Measurements from ENCODE around the gene OR7G2.

Gene OR7G2

DNA sequence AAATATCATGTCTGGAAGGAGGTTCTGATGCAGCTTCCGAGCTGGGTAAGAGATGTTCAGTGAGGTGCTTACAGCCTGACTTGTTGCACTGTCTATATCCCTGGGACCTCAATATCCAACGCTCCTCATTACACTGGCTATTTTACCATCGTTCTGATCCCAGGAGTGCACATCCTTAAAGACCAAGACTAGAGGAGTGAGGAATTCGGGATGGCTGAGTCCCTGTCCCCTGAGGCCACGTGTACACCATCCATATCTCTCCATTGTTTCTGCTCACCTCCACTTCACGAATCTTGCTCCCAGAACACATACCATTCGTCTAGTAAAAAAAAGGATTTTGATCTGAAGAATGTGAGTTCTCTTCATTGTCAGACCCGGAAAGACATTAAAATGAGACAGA is at the start of gene OR7G2:
TSS of gene OR7G2 (minus strand) at position 101 of the 400 bp plus-strand sequence. CDS start 4,232 bp downstream, outside the sequence.
- ATAC-seq, result no peak

DNA sequence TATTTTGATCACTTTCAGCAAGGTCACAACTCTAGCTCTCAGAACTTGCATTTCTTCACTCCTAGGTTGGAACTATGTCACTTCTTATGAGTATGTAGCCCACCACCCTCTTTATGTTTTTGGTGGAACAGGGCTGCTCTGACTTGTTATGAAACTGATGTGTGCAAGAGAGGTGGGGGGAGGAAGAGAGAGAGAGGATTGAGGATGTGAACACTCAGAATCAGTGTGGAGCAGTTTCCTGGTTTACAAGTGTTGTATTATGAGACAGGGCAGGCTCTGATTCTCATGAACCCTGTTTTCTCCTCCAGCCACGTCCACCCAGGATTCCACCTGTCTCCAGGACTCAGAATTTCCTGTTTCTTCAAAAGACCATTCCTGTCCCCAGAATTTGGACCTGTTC is 49.0 kb upstream of the OR7G2 start:
- no peak for ATAC-seq

DNA sequence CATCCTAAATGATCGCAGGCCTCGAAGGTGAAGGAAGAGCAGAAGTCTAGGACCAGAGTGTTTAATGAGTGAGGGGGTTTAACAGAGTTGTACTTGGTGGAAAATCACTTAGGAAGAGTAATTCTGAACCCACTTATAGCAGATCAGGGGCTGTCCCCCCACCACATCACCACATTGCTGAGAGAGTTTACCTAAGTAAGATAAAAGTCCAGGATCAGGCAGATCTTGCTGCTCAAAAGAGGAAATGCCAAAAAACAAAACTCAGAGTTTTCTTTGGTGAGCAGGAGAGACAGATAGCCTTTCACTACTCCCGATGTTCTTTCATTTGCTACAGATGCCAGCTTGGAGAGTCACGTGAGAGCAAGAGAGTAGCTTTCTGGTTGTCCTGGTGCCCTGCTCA is 48.3 kb upstream of the OR7G2 start:
- ATAC-seq, result no peak

DNA sequence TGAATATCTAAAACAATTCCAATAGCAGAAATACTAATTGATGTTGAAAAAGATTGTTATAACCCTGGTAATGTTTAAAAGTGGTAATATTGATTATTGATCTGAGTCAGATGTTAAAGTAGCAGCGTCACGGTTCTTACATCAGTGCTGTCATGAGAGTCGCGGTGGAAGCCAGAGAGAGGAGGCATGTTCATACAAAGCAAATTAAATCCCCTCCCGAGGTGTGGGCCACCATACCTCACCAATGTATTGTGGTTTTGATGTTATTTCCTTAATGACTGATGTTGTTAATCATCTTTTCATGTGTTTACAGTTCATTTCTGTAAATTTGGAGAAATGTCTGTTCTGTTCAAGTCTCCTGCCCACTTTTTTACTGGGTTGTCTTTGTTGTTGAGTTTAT is 44.1 kb upstream of the OR7G2 start:
- peak in 1 of 2 donors; percentile 25 for ATAC-seq

DNA sequence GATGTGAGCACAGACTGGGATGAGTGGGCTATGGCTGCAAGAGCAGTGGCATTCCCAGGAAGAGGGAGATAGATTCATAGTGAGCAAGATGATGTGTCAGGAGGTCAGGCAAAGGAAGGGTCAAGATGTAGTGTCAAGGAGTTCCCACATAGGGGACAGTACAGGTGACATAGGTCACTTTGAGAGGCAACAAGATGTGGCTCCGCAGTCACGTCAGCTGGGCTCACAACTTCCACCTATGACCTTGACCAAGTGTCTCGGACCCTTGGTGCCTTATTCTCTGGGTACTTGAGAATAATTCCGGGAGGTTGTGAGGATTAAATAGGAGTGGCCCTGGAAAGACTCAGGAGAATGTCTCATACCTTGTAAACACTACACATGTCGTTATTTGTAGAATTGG is 43.4 kb upstream of the OR7G2 start:
- no peak for ATAC-seq

DNA sequence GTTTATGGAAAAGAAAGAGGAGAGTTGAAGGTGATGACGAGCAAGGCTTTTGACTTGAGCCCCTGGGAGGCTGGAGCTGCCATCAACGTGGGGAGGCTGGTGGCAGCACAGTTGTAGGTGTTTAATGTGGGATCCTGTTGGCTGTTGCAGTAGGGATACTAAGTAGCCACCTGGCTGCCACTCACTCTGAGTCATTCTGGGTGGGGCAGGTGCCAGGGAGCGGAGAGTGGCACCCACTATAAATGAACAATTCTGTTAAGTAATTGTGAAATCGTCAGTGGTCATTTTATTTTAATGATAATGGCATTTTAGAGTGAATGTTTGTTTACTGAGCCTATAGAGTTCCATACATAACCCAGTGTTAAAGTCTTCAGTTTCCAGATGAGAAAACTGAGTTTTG is 42.7 kb upstream of the OR7G2 start:
- no peak for ATAC-seq

DNA sequence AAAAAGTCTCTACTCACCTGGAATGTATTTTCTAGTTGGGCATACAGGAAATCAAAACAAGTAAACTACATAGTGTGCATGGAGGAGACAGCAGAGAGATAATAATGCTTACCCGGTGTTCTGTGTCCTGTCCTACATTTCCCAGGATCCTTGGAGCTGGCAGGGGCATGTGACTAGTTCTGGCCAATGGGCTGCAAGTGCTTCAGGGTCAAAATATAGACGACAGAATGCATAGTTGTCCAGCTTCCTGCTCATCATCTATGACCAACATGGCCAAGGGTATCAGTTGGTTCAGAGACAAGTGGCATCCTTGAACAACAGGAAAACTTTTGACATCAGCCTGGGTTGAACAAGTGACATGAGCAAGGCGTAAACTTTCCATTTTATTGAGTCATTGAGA is 41.4 kb upstream of the OR7G2 start:
- no peak for ATAC-seq

DNA sequence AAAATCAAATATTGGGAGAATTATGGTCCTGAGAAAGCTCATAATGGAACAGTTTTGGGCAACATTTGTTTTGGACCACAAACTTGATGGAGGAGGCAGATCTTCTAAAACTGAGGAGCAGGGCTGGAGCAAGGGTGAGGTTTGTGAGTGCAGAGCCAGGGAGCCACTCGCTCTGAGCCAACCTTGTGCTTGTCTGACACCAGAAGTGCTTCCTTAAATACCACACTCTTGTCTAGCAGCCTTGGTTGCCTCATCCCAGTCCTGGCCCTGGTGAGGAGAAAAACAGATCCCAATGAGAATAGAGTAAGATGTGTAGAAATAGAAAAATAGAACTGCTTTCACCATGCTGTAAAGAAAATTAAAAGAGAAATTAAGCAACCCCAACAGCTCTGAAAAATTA is 39.6 kb upstream of the OR7G2 start:
- ATAC-seq, result no peak

DNA sequence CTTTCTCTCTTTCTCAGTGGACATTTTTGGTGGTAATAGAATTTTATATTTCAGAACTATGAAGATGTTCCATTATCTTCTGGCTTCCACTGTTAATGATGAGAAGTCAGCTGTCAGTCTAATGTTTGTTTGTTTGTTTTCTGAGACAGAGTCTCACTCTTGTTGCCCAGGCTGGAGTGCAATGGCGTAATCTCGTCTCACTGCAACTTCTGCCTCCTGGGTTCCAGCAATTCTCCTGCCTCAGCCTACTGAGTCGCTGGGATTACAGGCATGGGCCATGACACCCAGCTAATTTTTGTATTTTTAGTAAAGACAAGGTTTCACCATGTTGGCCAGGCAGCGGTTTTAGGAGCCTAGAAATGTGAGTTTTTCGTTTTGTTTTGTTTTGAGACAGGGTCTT is 37.6 kb upstream of the OR7G2 start:
- ATAC-seq, result no peak

DNA sequence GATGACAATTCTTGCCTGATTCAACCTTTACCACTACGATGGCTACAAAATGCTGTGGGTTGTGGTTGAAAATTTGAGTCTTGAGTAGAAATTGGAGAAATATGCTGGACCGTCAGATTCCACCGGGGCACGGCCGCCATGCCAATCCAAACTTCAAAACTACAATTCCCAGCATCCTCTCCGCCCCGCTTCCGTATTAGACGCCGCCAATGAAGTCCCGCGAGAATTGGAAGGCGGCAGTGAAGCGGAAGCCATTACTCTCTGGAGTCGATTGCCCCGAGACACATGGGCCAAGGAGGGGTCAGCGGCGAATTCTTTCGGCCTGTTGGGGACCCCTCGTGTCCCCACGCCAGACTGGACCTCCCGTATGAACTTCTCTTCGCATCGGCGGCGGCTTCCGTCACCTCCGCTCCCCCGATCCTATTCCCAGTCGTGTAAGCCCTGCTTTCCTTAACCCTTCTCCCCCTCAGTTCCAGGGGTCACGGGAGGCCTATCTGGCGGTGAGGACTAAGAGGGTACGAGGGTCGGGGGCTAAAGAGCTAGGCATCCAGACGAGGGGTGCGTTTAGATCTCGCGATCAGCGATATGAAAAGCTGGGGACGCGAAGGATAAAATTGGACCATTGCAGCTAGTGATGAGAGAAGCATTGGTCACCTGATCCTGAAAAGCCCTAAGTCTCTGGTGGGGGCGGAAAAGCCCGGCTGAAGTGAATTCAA is 33.0 kb upstream of the OR7G2 start, which contains the start of gene ZNF317:
TSS of gene ZNF317 (plus strand) at position 239 of the 716 bp plus-strand sequence. CDS start 15,620 bp downstream, outside the sequence.
- ATAC-seq, result peak; percentile 95 to 96

DNA sequence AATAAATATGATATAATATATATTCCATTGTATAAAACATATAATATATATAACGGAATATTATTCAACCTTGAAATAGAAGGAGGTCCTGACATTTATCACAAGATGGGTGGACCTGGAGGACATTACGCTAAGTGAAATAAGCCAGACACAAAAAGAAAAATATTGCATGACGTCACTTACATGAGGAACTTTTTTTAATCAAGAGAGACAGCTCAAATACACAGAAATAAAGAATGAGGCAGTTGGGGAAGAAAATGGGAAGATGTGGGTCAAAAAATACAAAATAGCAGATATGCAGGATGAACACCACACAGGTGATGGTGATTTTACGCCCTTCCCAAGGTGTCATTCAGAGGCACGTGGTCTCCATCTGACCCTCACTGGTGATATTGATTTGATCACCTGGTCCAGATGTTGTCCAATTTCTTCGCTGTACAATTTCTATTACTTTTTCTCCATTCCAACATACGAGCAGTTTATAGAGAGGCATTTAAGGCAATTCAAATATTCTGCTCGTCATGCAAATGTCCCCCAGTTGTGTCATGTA is 32.4 kb upstream of the OR7G2 start:
- ATAC-seq, result no peak

DNA sequence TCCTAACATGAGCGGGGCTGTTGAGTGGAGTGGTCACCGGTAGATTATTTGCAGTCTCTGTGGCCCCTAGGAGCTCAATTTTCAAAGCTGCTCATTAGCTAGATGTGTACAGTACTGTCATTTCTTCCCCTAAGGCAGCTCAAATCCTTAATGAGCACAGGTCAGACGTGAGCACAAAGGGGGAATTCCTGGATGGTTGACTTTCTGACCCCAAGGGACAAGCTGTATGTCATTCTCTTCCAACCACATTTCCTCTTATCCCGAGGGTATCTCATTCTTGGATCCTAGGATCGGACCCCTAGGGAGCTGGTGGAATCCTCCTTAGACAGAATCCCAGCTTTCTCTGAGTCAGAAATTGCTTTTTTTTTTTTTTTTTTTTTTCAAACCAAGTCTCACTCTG is 25.1 kb upstream of the OR7G2 start:
- no peak for ATAC-seq

DNA sequence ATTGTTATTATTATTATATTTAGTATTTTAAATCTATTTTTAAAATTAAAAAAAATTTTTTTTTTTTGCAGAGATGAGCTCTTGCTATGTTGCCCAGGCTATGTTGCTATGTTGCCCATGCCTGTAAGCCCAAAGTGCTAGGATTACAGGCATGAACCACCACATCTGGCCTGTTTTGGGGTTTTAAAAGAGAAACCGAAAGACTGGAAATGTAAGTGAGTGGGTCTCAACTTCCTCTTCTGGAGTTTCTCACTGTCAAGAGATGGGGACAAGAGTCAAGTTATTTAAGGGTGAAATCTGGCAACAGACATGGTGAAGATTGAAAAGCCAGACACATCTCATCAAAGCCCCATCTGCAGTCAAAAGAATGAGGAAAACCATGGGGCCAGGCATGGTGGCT is 23.7 kb upstream of the OR7G2 start:
- ATAC-seq, result peak in 1 of 2 donors; percentile 41

DNA sequence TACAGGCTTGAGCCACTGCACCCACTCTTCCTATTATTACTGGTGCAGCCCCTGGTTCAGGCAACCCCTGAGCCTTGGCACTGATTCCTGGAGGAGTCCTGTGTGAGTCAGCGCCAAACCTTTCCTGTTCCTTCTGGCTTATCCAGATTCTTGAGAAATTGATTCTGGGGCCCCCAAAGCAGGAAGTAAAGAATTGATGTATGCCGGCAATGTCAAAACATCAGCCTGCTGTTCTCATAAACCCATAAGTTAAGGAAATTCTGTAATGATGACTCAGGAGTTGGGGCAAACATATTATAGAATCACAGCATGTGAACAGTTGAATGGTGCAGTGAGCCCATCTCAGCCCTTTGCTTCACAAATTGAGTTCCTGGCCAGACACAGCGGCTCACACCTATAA is 20.9 kb upstream of the OR7G2 start:
- no peak for ATAC-seq

DNA sequence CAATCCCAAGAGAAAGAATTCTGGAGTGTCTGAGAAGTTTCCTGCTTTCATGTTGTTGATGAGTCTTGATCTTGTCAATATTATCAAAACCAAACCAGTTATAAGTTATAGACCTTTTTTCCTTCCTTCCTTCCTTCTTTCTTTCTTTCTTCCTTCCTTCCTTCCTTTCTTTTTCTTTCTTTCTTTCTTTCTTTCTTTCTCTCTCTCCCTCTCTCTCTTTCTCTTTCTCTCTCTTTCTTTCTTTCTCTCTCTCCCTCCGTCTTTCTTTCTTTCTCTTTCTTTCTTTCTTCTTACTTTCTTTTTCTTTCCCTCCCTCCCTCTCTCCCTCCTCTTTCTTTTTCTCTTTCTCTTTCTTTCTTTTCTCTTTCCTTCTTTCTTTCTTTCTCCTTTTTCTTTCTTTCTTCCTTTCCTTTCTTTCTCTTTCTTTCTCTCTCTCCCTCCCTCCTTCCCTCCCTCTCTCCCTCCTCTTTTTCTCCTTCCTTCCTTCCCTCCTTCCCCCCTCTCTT is 19.7 kb upstream of the OR7G2 start, which contains the start of gene OR7G3:
TSS of gene OR7G3 (minus strand) at position 51 of the 506 bp plus-strand sequence. CDS start at position 51, 0 bp downstream.
- ATAC-seq, result no peak

DNA sequence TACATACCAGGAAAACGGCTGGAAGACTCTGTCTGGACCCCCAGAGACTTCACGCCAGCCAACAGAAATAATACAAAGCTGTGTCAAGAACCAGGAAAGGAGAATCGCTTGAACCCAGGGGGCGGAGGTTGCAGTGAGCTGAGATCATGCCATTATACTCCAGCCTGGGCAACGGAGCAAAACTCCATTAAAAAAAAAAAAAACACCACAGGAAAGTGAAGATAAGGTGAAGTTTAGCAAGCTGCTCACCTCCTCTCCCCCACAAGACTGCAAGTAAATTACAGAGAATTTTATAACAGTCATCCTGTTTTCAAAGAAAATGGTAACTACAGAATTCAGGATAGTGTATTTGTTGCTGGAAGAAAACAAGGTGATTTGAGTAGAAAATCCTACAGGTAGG is 9.3 kb upstream of the OR7G2 start:
- no peak for ATAC-seq

DNA sequence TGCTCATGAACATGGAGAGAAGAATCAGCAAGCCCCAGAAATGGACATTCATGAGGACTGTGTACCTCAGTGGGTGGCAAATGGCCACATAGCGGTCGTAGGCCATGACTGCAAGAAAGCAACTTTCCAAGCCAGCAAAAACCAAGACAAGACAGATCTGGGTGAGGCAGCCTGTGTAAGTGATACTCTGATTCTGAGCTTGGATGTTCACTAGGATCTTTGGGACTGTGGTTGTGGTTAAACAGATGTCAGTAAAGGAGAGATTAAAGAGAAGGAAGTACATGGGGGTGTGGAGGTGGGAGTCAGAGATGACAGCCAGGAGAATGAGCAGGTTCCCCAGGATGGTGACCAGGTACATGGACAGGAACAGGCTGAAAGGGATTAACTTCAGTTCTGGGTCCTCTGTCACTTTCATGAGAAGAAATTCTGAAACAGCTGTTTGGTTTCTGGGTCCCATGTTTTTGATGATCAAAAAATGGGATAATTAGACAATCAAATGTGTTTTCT is 8.1 kb upstream of the OR7G2 start, which contains the start of gene OR7G1:
TSS of gene OR7G1 (minus strand) at position 457 of the 507 bp plus-strand sequence. CDS start at position 457, 0 bp downstream.
- ATAC-seq, result no peak

DNA sequence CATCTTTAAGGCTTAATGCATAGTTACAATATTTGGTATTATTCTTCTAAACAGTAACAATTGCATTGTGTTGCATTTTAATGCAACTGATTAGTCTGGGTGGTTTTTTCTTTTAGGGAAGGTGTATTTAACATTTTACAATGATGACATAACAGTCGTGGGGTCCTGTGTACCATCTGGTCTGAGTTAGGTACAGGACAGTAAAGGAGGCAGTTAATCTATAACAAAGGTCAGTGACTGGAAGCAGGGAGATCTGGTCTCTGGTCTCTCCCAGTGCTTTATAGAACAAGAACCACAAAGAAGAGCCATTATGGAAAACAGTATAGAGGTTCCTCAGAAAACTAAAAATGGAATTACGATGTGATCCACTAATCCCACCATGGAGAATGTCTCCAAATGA is 2.7 kb upstream of the OR7G2 start:
- ATAC-seq, result no peak

DNA sequence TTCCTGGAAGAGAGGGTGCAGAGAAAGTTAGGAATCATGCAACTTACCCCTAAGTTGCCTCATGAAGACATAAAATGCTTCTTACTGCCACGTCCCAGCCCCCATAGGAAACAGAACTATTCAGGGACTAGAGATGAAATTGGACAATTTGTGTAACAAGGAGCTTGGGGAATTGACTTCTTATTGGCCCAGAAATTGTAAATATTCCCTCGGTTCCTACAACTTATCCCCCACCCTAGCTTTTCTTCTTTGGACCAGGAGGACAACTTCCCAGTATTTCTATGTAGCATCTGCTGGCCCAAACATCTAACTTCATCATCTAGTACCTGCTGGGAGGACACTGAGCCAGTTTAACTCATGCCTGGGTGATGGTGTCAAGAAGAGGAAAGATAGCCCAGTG is 20.5 kb downstream of the OR7G2 start, which contains the start of gene OR1M1:
TSS of gene OR1M1 (plus strand) at position 301 of the 400 bp plus-strand sequence. CDS start 6,184 bp downstream, outside the sequence.
- ATAC-seq, result no peak

DNA sequence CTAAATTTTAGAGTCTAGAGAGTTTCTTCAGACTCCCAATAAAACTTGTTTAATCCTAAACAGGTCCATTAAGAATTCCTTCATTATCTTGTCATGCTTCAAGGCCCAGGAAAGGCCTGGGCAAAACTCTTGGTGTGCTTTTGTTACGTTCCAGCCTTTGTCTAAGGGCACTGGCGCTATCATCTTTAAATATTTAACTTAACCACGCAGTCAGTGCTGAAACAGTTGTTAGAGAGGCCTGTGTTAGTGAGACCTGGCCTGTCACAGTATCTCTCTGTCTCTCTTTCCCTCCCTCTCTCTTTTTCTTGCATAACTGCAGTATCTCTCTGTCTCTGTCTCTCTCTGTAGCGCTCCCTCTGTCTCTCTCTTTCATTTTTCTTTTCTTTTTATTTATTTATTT is 28.6 kb downstream of the OR7G2 start:
- no peak for ATAC-seq

DNA sequence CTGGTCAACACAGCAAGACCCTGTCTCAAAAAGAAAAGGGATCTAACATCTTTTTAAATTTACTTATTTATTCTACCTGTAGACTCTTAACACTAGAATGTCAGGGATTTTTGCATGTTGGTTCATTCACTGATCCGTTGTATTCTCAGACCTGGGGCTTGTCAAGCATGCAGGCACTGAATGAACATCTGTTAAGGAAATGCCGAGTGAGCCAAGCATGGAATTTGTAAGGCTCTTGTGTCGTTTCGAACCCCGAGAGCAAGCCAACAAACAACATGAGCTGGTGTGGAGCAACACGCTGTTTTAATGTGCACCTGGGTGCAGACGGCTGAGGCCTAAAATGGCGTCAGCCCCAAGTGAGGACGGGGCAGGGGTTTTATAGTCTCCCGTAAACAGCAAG is 30.4 kb downstream of the OR7G2 start:
- ATAC-seq, result no peak

DNA sequence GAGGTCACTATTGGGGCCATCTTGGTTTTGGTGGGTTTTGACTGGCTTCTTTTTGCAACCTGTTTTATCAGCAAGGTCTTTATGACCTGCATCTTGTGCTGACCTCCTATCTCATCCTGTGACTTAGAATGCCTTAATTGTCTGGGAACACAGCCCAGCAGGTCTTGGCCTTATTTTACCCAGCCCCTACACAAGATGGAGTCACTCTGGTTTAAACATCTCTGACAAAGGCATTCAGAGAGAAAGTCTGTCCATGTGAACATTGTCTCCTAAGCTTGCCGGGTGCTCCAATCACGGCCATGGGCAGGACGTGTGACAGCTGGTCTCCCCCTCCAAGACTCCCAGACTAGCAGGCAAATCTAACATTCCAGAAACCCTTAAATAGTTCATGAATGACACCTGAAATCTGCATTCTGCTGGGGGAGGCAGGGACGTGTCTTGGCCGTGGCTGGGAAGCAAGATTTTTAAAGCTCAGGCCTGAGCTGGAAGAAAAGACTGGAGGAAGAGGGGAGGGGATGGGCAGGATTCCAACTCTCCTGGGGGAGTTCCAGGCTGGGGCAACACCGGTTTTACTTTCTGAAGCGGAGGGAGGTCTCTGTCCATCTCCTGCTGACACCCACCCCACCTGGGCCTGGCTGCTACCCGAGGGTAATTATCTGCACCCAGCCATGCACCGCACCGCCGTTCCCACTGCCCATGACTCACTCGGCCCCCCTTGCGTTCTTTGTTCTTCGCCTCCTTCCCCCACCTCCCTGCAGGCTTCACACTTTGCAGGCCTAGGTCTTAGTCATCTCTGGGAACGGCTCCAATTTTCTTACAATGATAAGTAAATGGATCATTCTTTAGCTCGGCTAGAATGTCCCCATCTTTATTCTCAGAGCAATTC is 32.0 kb downstream of the OR7G2 start:
- ATAC-seq, result no peak

DNA sequence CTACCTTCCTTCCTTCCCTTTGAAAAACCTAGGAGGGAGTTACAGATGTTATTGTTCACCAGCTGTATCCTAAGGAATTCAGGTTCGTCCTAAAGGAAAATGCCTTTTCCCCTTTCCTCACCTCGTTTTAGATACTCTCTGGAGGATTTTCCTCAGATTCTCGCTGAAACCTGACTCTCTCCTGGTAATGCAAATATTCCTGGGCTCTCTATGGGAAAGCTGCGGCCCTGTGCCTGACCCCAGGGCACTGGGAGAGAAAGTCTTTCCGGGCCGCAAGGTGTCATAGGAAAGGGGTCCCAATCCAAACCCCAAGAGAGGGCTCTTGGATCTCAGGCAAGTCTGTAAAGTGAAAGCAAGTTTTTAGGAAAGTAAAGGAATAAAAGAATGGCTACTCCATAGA is 33.5 kb downstream of the OR7G2 start:
- no peak for ATAC-seq
